ENCODE data around the gene NECTIN1.

NECTIN1 gene

GRCh38 chr11:119691020-119691666 is 37.9 kb downstream of the NECTIN1 start:
- peak in 2 of 5 experiments; percentile 59 to 70 for DNase-seq

GRCh38 chr11:119689302-119689701 is 39.7 kb downstream of the NECTIN1 start:
- DNase-seq: no peak

- DNase-seq: no peak
These were observed 40.6 kb downstream of the NECTIN1 start for GRCh38 chr11:119688356-119688755.

- DNase-seq: no peak
These were observed 41.5 kb downstream of the NECTIN1 start for GRCh38 chr11:119687373-119688046.

- DNase-seq: no peak
These were observed 42.7 kb downstream of the NECTIN1 start for GRCh38 chr11:119686177-119686882.

- DNase-seq: no peak
These were observed 43.8 kb downstream of the NECTIN1 start for GRCh38 chr11:119685111-119685746.

GRCh38 chr11:119684361-119685110 is 44.5 kb downstream of the NECTIN1 start:
- DNase-seq: no peak

GRCh38 chr11:119683783-119684182 is 45.2 kb downstream of the NECTIN1 start:
- no peak for DNase-seq

- no peak for DNase-seq
These were observed 47.6 kb downstream of the NECTIN1 start for GRCh38 chr11:119681361-119681910.

- no peak for DNase-seq
These were observed 48.2 kb downstream of the NECTIN1 start for GRCh38 chr11:119680541-119681360.

- no peak for DNase-seq
These were observed 49.7 kb downstream of the NECTIN1 start for GRCh38 chr11:119679346-119679745.

- no peak for DNase-seq
These were observed 50.6 kb downstream of the NECTIN1 start for GRCh38 chr11:119678351-119678750.

GRCh38 chr11:119677840-119678239 is 51.2 kb downstream of the NECTIN1 start:
- no peak for DNase-seq

GRCh38 chr11:119676461-119677020 is 52.5 kb downstream of the NECTIN1 start:
- DNase-seq: no peak

GRCh38 chr11:119673759-119674336 is 55.2 kb downstream of the NECTIN1 start:
- DNase-seq: peak in 1 of 5 experiments; percentile 9

- DNase-seq: no peak
These were observed 55.8 kb downstream of the NECTIN1 start for GRCh38 chr11:119673052-119673758.

- DNase-seq: no peak
These were observed 56.4 kb downstream of the NECTIN1 start for GRCh38 chr11:119672597-119672996.

GRCh38 chr11:119671561-119672015 is 57.4 kb downstream of the NECTIN1 start:
- no peak for DNase-seq

GRCh38 chr11:119671051-119671450 is 57.9 kb downstream of the NECTIN1 start:
- DNase-seq: no peak

- DNase-seq: no peak
These were observed 59.5 kb downstream of the NECTIN1 start for GRCh38 chr11:119669487-119669886.
